Fibroblast of lung (primary cell): ENCODE results near the gene CFAP58. TPM values are rescaled to one million over a fixed set of nuclear protein-coding genes. Genes with fewer than 3 reads are reported as not detected.

Experiments
- DNase-seq, 2 donors: peaks; one replicate each; pipeline versions ENCODE4 v3.0.0 to v3.0.0-alpha.2; 2010; ENCODE audit warnings: low read depth in 2 of 2
- H2AFZ ChIP-seq: 2 replicates; pipeline ENCODE4 v1.5.1; 2012; ENCODE audit warnings: low read length, control low read depth, inconsistent platforms
- H3K27ac ChIP-seq: 2 replicates; pipeline ENCODE4 v1.5.1; 2011; ENCODE audit warnings: low read length, control low read depth; ENCODE audit not compliant: insufficient read depth
- H3K27me3 ChIP-seq: 2 replicates; pipeline ENCODE4 v1.5.1; 2011; ENCODE audit warnings: mild to moderate bottlenecking, low read length; ENCODE audit not compliant: control insufficient read depth, insufficient read depth
- H3K36me3 ChIP-seq: 2 replicates; pipeline ENCODE4 v1.5.1; 2011; ENCODE audit warnings: low read length; ENCODE audit not compliant: control insufficient read depth, insufficient read depth
- H3K4me1 ChIP-seq: 2 replicates; pipeline ENCODE4 v1.5.1; 2011; ENCODE audit warnings: low read length; ENCODE audit not compliant: control insufficient read depth, insufficient read depth; ENCODE audit errors: extremely low read depth
- H3K4me2 ChIP-seq: 2 replicates; pipeline ENCODE4 v1.5.1; 2011; ENCODE audit warnings: low read length, control low read depth; ENCODE audit not compliant: insufficient read depth; ENCODE audit errors: extremely low read depth
- H3K4me3 ChIP-seq, 4 experiments: fragments of 200-600 bp in 1 of 4; sonication (generic) in 1 of 4; replicated peaks in 1 of 4; 2 replicates each; pipeline ENCODE4 v1.5.1; 2011 to 2016; ENCODE audit warnings: low read length in 4 of 4, low read depth in 3 of 4, mild to moderate bottlenecking in 3 of 4, control low read depth in 2 of 4, inconsistent platforms in 1 of 4, mixed read lengths in 1 of 4; ENCODE audit not compliant: insufficient read depth in 1 of 4; ENCODE audit errors: control extremely low read depth in 1 of 4
- H3K79me2 ChIP-seq: 2 replicates; pipeline ENCODE4 v1.5.1; 2012; ENCODE audit warnings: mild to moderate bottlenecking, low read length, inconsistent platforms; ENCODE audit not compliant: control insufficient read depth, insufficient read depth
- H3K9ac ChIP-seq: 2 replicates; pipeline ENCODE4 v1.5.1; 2011; ENCODE audit warnings: mild to moderate bottlenecking, low read length, control low read depth; ENCODE audit not compliant: insufficient read depth
- H3K9me3 ChIP-seq: 2 replicates; pipeline ENCODE4 v1.5.1; 2012; ENCODE audit warnings: low read depth, low read length; ENCODE audit not compliant: control insufficient read depth, insufficient read depth
- H4K20me1 ChIP-seq: 2 replicates; pipeline ENCODE4 v1.5.1; 2011; ENCODE audit warnings: low read length; ENCODE audit not compliant: control insufficient read depth, insufficient read depth; ENCODE audit errors: extremely low read depth
- CTCF ChIP-seq, 2 donors: IDR thresholded peaks in 1 of 2; conservative IDR thresholded peaks in 1 of 2; 1 replicate in 1 of 2; 2 replicates in 1 of 2; pipeline ENCODE4 v1.5.1; 2011 to 2012; ENCODE audit warnings: low read length in 2 of 2, control low read depth in 1 of 2, inconsistent platforms in 1 of 2, low read depth in 1 of 2, mild to moderate bottlenecking in 1 of 2
- EZH2 ChIP-seq: IDR thresholded peaks from 2 replicates; pipeline ENCODE4 v1.5.1; 2012; ENCODE audit warnings: low read length, control low read depth, mild to moderate bottlenecking; ENCODE audit errors: missing control alignments
- polyA plus RNA-seq, 2 donors: library from polyadenylated mRNA; depleted of rRNA in 1 of 2; stranded (reverse) in 1 of 2; unstranded in 1 of 2; fragments of >200 nt; gene quantifications; 2 replicates each; pipeline ENCODE4 v1.2.1, GENCODE V29; 2011 to 2012; ENCODE audit warnings: missing spikeins in 1 of 2
- total RNA-seq: library from RNA; depleted of rRNA; stranded (reverse); fragments of >200 nt; gene quantifications from 2 replicates; pipeline ENCODE4 v1.2.1, GENCODE V29; 2014

CFAP58 gene
- total and polyA plus RNA-seq, 2 donors (not counting 1 experiment from before 2014, with no cell fraction given), result 0.33 to 0.42 TPM

GRCh38 chr10:104479906-104480593, 126.4 kb downstream of the CFAP58 start:
- Histone ChIP-seq H3K9ac (no peak overlapping the region), H3K36me3 (no peaks in the 10 kb centered on the region), H3K4me2 (no peak overlapping the region), H3K27me3 (no peaks in the 10 kb centered on the region), H3K4me1 (no peaks in the 10 kb centered on the region), H3K27ac (no peak overlapping the region), H3K79me2 (no peaks in the 10 kb centered on the region), H3K9me3 (no peaks in the 10 kb centered on the region), H3K4me3 (no peak overlapping the region), H4K20me1 (no peaks in the 10 kb centered on the region), H2AFZ (no peak overlapping the region)
- no peak for TF ChIP-seq CTCF (conservative IDR thresholded peaks at IDR 0.05 in 1 of 2, IDR thresholded peaks at IDR 0.05 in 1 of 2; ENCODE audit: low read depth in 1 of 2, low read length in 2 of 2)
- TF ChIP-seq EZH2, result no peak
- DNase-seq, result no peak

GRCh38 chr10:104480797-104481196, 127.2 kb downstream of the CFAP58 start:
- Histone ChIP-seq H3K27me3 (no peaks in the 10 kb centered on the region), H3K4me3 (no peak overlapping the region), H3K4me1 (no peaks in the 10 kb centered on the region), H3K4me2 (no peak overlapping the region), H3K79me2 (no peaks in the 10 kb centered on the region), H2AFZ (no peak overlapping the region), H3K36me3 (no peaks in the 10 kb centered on the region), H3K27ac (no peak overlapping the region), H4K20me1 (no peaks in the 10 kb centered on the region), H3K9ac (no peak overlapping the region), H3K9me3 (no peaks in the 10 kb centered on the region)
- TF ChIP-seq CTCF (conservative IDR thresholded peaks at IDR 0.05 in 1 of 2, IDR thresholded peaks at IDR 0.05 in 1 of 2; ENCODE audit: low read depth in 1 of 2, low read length in 2 of 2) (no peak), EZH2 (no peak)
- DNase-seq, result no peak

- Histone ChIP-seq H3K27ac (no peak overlapping the region), H3K36me3 (no peaks in the 10 kb centered on the region)
- DNase-seq, result no peak
Measured at GRCh38 chr10:104483582-104483981, 129.9 kb downstream of the CFAP58 start.

More at GRCh38 chr10:104483582-104483981, 129.9 kb downstream of the CFAP58 start:
- Histone ChIP-seq H4K20me1 (no peaks in the 10 kb centered on the region), H3K9ac (no peak overlapping the region), H3K4me1 (no peaks in the 10 kb centered on the region), H2AFZ (no peak overlapping the region), H3K79me2 (no peaks in the 10 kb centered on the region), H3K9me3 (no peaks in the 10 kb centered on the region), H3K4me2 (no peak overlapping the region), H3K4me3 (no peak overlapping the region), H3K27me3 (no peaks in the 10 kb centered on the region)
- no peak for TF ChIP-seq EZH2
- TF ChIP-seq CTCF (conservative IDR thresholded peaks at IDR 0.05 in 1 of 2, IDR thresholded peaks at IDR 0.05 in 1 of 2; ENCODE audit: low read depth in 1 of 2, low read length in 2 of 2), result no peak
